Upper lobe of left lung (tissue), 6 donors: ENCODE data around the gene MSANTD1. TPM values are rescaled to one million over a fixed set of nuclear protein-coding genes. Genes with fewer than 3 reads are reported as not detected.

Source experiments
- ATAC-seq, 2 donors: fragments of 200-7000 bp; cut with Tn5 transposase; one replicate each; pipeline ENCODE4 v1.9.1; 2022; ENCODE audit warnings: mild to moderate bottlenecking in 2 of 2, moderate library complexity in 2 of 2; ENCODE audit not compliant: low FRiP score in 2 of 2
- DNase-seq, 2 donors: peaks; one replicate each; pipeline ENCODE4 v3.0.0-alpha.2; 2019 to 2020
- H3K27ac ChIP-seq, 4 donors: fragments of 200-600 bp; sonication (generic); one replicate each; pipeline ENCODE4 v1.5.1; 2016 to 2019
- H3K27me3 ChIP-seq, 4 donors: fragments of 200-600 bp; sonication (generic); one replicate each; pipeline ENCODE4 v1.5.1; 2017 to 2019
- H3K36me3 ChIP-seq, 4 donors: fragments of 200-600 bp; sonication (generic); one replicate each; pipeline ENCODE4 v1.5.1; 2016 to 2019
- H3K4me1 ChIP-seq, 4 donors: fragments of 200-600 bp; sonication (generic); one replicate each; pipeline ENCODE4 v1.5.1; 2018 to 2019
- H3K4me3 ChIP-seq, 4 donors: fragments of 200-600 bp; sonication (generic); one replicate each; pipeline ENCODE4 v1.5.1; 2017 to 2019; ENCODE audit warnings: mild to moderate bottlenecking in 2 of 4, moderate library complexity in 1 of 4
- H3K9me3 ChIP-seq, 4 donors: fragments of 200-600 bp; sonication (generic); one replicate each; pipeline ENCODE4 v1.5.1; 2018 to 2019
- EP300 ChIP-seq, 4 donors: sonication (generic); formaldehyde crosslinking; IDR thresholded peaks; one replicate each; pipeline ENCODE4 v1.5.1; 2017; ENCODE audit warnings: antibody characterized with exemption in 4 of 4, control low read depth in 2 of 4
- POLR2A ChIP-seq, 4 donors: fragments of 450-650 bp; IDR thresholded peaks; one replicate each; pipeline ENCODE4 v1.5.1; 2016 to 2017; ENCODE audit warnings: antibody characterized with exemption in 4 of 4, mild to moderate bottlenecking in 2 of 4
- POLR2AphosphoS5 ChIP-seq, 2 donors: sonication (generic); formaldehyde crosslinking; IDR thresholded peaks; one replicate each; pipeline ENCODE4 v1.5.1; 2017; ENCODE audit warnings: antibody characterized with exemption in 2 of 2
- WGBS, 2 donors: methylation state at CpG; one replicate each; pipeline ENCODE4 v1.1.5; 2017 to 2018; 5-methylcytosine and 5-hydroxymethylcytosine counted together
- total RNA-seq, 6 donors: library from RNA; depleted of rRNA in 4 of 6; stranded (reverse); fragments of >200 nt in 4 of 6; gene quantifications; one replicate each; pipeline versions ENCODE4 v1.1.0 to v1.2.1, GENCODE V29; 2016 to 2021
- TF ChIP-seq, protein P1 (sequence below), 6 experiments: fragments of 450-650 bp in 4 of 6; fragments of 200-600 bp in 2 of 6; sonication (generic) in 2 of 6; IDR thresholded peaks; one replicate each; pipeline ENCODE4 v1.5.1; 2016 to 2019; ENCODE audit warnings: antibody characterized with exemption in 6 of 6
- donor health status: DM: no; HTN: no; CAD: no; lungs with moderate emphysema.
- donor health status: DM: no; HTN: yes; CAD: no; lungs with severe emphysema.

The MSANTD1 gene
- total RNA-seq, 6 donors from 2014 or later, result 1.00 to 7.3 (median 1.8) TPM

DNA sequence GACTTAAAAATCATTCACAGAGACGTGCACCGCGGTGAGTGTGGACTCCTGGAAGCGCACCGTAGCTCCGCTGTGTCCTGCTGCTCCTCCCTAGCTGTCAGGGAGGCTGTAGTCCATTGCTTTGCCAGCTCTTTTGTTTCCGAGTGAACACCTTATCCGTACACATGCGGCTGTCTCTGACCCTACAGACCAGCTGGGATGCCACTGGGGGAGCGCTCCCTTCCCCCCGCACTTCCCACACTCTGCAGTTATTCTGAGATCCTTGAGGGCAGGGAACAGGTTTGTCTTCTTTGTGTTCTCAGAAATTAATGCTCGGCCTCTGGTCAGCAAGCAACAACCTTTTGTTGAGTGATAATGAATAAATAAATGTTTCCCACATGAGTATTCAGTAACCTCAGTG lies 33.7 kb upstream of the MSANTD1 start:
- Histone ChIP-seq H3K9me3 (no peaks in the 10 kb centered on the region), H3K27me3 (no peaks in the 10 kb centered on the region), H3K4me3 (no peak overlapping the region), H3K4me1 (peaks cover 0 to 3% (median 0%) of the 10 kb centered on the region in 4 donors), H3K36me3 (peaks cover 21 to 96% (median 68%) of the 10 kb centered on the region in 4 donors), H3K27ac (no peak overlapping the region)
- ATAC-seq (no peak), DNase-seq (no peak)
- TF ChIP-seq POLR2AphosphoS5 (IDR thresholded peaks at IDR 0.05) (no peak), POLR2A (IDR thresholded peaks at IDR 0.05) (no peak), EP300 (IDR thresholded peaks at IDR 0.05) (no peak)
- TF ChIP-seq, protein P1, sequence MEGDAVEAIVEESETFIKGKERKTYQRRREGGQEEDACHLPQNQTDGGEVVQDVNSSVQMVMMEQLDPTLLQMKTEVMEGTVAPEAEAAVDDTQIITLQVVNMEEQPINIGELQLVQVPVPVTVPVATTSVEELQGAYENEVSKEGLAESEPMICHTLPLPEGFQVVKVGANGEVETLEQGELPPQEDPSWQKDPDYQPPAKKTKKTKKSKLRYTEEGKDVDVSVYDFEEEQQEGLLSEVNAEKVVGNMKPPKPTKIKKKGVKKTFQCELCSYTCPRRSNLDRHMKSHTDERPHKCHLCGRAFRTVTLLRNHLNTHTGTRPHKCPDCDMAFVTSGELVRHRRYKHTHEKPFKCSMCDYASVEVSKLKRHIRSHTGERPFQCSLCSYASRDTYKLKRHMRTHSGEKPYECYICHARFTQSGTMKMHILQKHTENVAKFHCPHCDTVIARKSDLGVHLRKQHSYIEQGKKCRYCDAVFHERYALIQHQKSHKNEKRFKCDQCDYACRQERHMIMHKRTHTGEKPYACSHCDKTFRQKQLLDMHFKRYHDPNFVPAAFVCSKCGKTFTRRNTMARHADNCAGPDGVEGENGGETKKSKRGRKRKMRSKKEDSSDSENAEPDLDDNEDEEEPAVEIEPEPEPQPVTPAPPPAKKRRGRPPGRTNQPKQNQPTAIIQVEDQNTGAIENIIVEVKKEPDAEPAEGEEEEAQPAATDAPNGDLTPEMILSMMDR (IDR thresholded peaks at IDR 0.05), result no peak
- WGBS, 2 donors, result 87 to 93% methylated on average over 12 of the region's 12 CpGs

DNA sequence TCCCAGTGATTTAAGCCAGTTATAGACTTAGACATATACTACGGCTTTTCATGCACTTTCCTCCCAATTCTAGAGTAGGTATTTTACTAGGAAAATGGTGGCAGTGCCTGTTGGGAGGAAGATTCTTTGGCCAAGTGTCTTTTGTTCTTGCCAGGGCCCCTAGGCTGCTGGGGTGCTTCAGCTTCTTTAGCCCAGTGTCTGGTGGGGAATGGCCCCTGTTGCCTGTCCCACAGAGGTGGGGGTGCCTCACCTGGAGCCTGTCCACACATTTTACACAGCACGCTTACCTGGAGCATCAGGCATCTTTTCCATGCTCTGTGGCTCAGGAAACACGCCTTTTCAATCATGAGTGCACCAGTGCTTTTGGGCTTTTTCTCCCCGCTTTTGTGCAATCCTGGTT lies 33.2 kb upstream of the MSANTD1 start:
- DNase-seq (no peak), ATAC-seq (no peak)
- TF ChIP-seq EP300 (IDR thresholded peaks at IDR 0.05) (no peak), POLR2A (IDR thresholded peaks at IDR 0.05) (no peak), POLR2AphosphoS5 (IDR thresholded peaks at IDR 0.05) (no peak)
- TF ChIP-seq, protein P1 (IDR thresholded peaks at IDR 0.05), result no peak
- no peak overlapping the region for H3K4me3 ChIP-seq
- H3K9me3 ChIP-seq, result no peaks in the 10 kb centered on the region
- 95 to 98% methylated on average over 4 of the region's 4 CpGs for WGBS, 2 donors
- H3K36me3 ChIP-seq, result peaks cover 24 to 96% (median 69%) of the 10 kb centered on the region in 4 donors
- H3K4me1 ChIP-seq, result peaks cover 0 to 3% (median 0%) of the 10 kb centered on the region in 4 donors
- no peaks in the 10 kb centered on the region for H3K27me3 ChIP-seq
- H3K27ac ChIP-seq, result no peak overlapping the region

DNA sequence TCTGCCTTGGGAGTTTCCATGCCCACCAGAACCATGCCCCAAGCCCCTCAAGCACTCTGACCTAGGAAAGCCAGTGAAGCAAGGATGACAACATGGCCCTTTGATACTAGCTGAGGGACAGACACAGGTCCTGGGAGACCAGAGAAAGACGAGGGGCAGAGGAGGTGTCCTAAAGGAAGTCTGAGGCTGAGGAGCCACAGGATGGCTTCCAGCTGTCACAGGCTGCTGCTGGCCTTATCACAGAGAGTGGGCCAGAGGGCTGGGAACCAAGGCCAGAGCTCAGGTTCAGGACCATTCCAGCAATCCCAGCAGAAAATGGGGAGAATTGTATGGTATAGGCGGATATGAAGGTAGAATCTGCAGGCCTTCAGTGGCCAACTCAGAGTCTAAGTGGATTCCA lies 31.7 kb upstream of the MSANTD1 start:
- 69 to 95% methylated on average over 2 of the region's 2 CpGs for WGBS, 2 donors

DNA sequence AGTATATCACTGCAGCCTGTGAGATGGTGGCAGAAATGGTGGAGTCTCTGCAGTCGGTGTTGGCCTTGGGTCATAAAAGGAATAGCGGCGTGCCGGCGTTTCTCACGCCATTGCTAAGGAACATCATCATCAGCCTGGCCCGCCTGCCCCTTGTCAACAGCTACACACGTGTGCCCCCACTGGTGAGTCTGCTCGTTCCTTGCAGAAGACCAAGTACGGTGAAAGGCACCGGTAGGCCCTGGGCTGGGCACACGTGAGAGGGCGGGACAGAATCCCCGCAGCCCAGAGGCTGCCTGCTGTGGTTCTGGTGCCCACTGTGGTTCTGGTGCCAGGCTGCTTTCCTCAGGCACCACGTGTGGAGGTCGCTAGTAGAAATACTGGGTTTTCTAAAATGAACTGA lies 31.2 kb upstream of the MSANTD1 start:
- TF ChIP-seq EP300 (IDR thresholded peaks at IDR 0.05) (no peak), POLR2A (IDR thresholded peaks at IDR 0.05) (no peak), POLR2AphosphoS5 (IDR thresholded peaks at IDR 0.05) (no peak)
- TF ChIP-seq, protein P1 (IDR thresholded peaks at IDR 0.05), result no peak
- Histone ChIP-seq H3K4me1 (peaks cover 0 to 3% (median 0%) of the 10 kb centered on the region in 4 donors), H3K4me3 (no peak overlapping the region), H3K9me3 (no peaks in the 10 kb centered on the region), H3K27me3 (no peaks in the 10 kb centered on the region), H3K36me3 (peaks cover 19 to 97% (median 76%) of the 10 kb centered on the region in 4 donors), H3K27ac (no peak overlapping the region)
- ATAC-seq (no peak), DNase-seq (peak in 1 of 2 donors; percentile 49)
- 96 to 98% methylated on average over 12 to 16 of the region's 16 CpGs for WGBS, 2 donors

More for the DNA sequence above, 31.7 kb upstream of the MSANTD1 start:
- no peak for TF ChIP-seq POLR2A (IDR thresholded peaks at IDR 0.05)
- no peak for TF ChIP-seq EP300 (IDR thresholded peaks at IDR 0.05)
- peak in 1 of 2 donors; percentile 23 for TF ChIP-seq POLR2AphosphoS5 (IDR thresholded peaks at IDR 0.05)
- TF ChIP-seq, protein P1 (IDR thresholded peaks at IDR 0.05), result no peak
- Histone ChIP-seq H3K27ac (no peak overlapping the region), H3K36me3 (peaks cover 24 to 97% (median 76%) of the 10 kb centered on the region in 4 donors), H3K4me1 (peaks cover 0 to 3% (median 0%) of the 10 kb centered on the region in 4 donors), H3K4me3 (no peak overlapping the region), H3K9me3 (no peaks in the 10 kb centered on the region), H3K27me3 (no peaks in the 10 kb centered on the region)
- no peak for ATAC-seq
- DNase-seq, result no peak
